ENCODE data around the gene TXNIP.
A peak's percentile ranks its signal among the peaks of the same experiment; 100 is the strongest.

Gene TXNIP

DNA sequence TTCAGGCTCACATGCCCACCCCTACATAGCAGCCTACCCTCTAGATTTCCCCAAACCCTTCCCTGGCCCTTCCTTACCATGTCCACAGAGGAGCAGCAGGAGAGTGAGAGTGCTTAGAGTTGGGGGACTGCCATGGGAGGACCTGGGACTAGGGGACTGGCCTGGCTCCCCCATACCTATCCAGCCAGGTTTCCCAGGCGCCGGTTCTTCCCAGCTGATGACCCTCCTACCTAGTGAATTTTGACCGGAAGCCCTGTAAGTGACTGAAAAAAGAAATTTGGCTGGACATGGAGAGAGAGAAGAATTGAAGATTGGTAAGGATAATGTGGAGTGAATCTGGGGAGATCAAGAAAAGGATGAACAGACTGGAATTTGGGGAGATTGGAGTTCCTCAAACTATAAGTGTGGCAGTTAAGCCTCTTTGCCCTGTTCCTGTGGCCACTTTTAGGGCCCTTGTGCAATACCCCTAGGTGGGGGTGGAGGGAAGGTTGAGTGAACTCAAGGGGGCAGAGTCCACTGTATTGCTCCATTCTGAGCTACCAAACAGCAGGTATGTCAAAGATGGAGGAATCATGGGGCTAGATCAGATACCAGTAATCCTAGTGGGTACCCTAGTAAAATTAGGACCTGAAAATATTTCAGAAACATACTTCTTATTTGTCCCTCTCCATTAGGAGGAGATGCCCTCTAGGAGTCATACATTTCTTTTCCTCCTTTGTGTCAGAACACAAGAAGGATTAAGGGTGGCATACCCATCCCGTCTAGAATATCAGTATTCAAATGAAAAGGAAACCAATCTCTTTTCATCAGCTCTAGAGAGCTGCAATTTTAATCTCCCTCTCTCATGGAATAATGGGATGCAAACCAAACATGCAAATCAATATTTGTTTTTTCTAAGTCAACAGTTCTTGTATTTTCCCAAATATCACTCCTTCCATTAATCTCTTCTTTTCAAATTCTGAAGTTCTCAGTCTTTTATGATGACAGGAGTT lies 24.0 kb upstream of the TXNIP start:
- no peak overlapping the region for H3K4me3 ChIP-seq (ENCODE audit: low read length)
- no peak for DNase-seq (ENCODE audit: low read depth)
- TF ChIP-seq, protein P1, sequence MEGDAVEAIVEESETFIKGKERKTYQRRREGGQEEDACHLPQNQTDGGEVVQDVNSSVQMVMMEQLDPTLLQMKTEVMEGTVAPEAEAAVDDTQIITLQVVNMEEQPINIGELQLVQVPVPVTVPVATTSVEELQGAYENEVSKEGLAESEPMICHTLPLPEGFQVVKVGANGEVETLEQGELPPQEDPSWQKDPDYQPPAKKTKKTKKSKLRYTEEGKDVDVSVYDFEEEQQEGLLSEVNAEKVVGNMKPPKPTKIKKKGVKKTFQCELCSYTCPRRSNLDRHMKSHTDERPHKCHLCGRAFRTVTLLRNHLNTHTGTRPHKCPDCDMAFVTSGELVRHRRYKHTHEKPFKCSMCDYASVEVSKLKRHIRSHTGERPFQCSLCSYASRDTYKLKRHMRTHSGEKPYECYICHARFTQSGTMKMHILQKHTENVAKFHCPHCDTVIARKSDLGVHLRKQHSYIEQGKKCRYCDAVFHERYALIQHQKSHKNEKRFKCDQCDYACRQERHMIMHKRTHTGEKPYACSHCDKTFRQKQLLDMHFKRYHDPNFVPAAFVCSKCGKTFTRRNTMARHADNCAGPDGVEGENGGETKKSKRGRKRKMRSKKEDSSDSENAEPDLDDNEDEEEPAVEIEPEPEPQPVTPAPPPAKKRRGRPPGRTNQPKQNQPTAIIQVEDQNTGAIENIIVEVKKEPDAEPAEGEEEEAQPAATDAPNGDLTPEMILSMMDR (IDR thresholded peaks at IDR 0.05; ENCODE audit: insufficient read depth, low read depth, low read length, missing control alignments): no peak

DNA sequence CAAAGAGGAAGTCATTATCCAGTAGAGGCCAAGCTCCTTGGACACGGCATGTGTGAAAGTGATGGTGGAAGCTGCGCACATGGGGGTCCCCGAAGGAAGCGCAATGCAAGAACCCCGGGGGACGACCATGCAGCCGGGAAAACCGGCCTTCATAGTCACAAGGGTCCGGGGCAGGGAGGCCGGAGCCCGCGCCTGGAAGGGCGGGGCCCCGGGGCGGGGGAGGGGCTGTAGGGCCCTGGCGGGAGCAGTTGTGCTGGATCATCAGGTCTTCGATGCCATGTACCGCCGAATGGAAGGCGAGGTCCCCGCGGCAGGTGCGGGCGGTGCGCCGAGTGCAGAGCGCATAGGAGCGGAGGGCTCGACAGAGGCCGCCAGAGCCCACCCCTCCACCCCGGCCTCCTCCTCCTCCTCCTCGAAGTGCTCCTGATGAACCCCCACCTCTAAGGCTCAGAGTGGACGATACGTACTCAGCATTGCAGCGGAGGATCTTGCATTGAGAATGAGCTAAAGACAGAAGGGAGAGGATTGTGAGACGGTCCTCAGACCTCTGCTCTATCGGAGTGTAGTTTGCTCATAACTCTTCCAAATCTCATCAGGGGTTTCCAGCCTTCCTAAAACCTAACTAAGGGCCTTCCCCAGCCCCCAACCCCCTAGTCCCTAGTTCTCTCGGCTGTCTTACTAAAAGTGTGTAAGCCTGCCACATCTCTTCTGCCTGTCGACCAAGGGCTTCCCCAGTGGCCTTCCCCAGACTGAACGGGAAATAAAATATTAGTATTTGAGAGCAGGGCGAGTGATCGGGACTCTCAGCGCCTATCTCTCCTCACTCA lies 23.1 kb upstream of the TXNIP start:
- no peak overlapping the region for H3K4me3 ChIP-seq (ENCODE audit: low read length)
- no peak for DNase-seq (ENCODE audit: low read depth)

DNA sequence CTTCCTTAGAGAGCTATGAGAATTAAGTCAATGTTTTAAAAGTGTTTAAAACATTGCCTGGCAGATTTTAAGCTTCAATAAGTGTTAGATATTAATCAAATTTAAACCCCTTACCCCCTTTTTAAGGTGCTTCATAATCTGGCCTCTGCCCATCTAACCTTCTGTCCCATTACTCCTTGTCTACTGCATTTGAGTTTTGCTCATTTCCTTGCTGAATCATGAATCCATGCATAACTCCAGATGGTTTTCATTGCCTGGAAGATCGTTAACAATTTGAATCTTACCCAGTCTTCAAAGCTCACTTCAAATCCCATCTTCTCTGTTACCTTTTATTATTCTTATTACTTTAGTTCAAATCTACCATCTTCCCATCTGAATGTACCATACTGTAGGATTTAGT lies 20.5 kb upstream of the TXNIP start:
- DNase-seq (ENCODE audit: low read depth): no peak
- H3K4me3 ChIP-seq (ENCODE audit: low read length): no peak overlapping the region
- TF ChIP-seq, protein P1 (IDR thresholded peaks at IDR 0.05; ENCODE audit: insufficient read depth, low read depth, low read length, missing control alignments): no peak

More for the DNA sequence above, 23.1 kb upstream of the TXNIP start:
- TF ChIP-seq, protein P1 (IDR thresholded peaks at IDR 0.05; ENCODE audit: insufficient read depth, low read depth, low read length, missing control alignments): no peak

DNA sequence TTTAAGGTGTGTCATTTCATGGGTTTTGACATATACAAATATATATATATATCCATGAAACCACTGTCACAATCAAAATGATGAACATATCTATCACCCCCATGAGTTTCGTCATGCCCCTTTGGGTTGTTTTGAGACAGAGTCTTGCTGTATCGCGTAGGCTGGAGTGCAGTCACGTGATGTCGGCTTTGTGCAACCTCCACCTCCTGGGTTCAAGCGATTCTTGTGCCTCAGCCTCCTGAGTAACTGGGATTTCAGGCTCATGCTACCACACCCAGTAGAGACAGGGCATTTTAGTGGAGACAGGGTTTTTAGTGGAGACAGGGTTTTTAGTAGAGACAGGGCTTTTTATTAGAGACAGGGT lies 17.2 kb upstream of the TXNIP start:
- DNase-seq (ENCODE audit: low read depth): no peak
- no peak overlapping the region for H3K4me3 ChIP-seq (ENCODE audit: low read length)
- TF ChIP-seq, protein P1 (IDR thresholded peaks at IDR 0.05; ENCODE audit: insufficient read depth, low read depth, low read length, missing control alignments): no peak

DNA sequence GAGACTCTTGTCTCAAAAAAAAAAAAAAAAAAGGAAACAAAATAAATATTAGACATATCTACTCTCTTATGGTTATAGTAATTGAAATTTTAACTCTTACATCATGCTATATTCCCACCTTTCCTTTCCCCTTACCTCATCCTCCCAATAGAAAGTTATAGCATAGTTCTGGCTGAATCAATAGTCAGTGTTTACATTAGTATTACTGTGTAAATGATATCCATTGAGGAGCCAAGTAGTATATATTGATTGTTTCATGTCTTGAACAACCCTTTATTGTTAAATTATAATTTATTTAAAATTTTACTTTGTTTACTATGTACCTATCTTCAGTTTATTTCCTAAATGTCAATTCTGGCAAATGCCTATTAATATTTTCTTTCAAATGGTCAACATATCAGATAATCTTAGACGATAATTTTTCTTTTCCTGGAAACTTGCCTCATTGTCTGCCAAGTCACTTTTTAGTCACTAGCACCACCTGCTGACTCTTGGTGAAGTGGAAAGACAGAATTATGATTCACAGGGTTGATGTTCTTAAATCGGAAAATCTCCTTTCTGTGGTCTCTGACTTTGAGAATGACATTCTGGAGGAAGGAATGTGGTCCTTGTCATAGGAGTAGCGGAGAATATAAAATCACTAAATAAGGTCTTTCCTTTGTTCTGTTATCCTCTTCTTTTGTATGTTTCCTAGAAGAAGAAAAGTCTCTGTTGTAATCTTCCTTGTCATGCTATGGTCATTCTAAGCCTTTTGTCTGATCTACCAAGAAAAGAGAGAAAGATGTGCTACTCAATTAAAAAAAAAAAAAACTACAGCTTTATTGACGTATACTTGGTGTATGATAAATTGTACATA lies 16.6 kb upstream of the TXNIP start:
- no peak overlapping the region for H3K4me3 ChIP-seq (ENCODE audit: low read length)
- TF ChIP-seq, protein P1 (IDR thresholded peaks at IDR 0.05; ENCODE audit: insufficient read depth, low read depth, low read length, missing control alignments): peak; percentile 79
- DNase-seq (ENCODE audit: low read depth): peak; percentile 83

DNA sequence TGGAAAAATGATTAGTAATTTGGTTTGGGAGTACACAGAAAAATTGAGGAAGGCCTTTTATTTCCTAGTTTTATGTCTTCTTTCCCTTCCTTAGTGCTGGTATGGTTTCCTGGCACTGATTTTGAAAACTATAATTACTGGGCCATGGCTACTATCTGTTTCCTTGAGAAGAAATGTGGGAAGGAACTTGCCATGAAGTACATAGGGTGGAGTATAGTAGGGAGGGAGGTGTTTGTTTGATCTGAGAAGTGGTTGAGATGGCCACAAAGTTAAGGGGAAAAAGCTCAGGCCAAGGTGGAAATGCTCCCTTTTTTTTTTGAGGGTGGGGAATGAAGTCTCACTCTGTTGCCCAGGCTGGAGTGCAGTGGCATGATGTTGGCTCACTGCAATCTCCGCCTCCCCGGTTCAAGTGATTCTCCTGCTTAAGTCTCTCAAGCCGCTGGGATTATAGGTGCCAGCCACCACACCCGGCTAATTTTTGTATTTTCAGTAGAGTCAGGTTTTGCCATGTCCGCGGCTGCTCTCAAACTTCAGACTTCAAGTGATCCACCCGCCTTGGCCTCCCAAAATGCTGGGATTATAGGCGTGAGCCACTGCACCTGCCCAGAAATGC lies 13.9 kb upstream of the TXNIP start:
- TF ChIP-seq, protein P1 (IDR thresholded peaks at IDR 0.05; ENCODE audit: insufficient read depth, low read depth, low read length, missing control alignments): no peak
- H3K4me3 ChIP-seq (ENCODE audit: low read length): no peak overlapping the region
- no peak for DNase-seq (ENCODE audit: low read depth)
